ENCODE results near the gene CDH2.
A peak's percentile ranks its signal among the peaks of the same experiment; 100 is the strongest.

The CDH2 gene

GRCh38 chr18:28115149-28115550, 61.8 kb downstream of the CDH2 start:
- no peak overlapping the region for H3K4me2 ChIP-seq (ENCODE audit: low read length)
- no peak for TF ChIP-seq CTCF (IDR thresholded peaks at IDR 0.05)
- no peak overlapping the region for H3K9ac ChIP-seq
- no peaks in the 10 kb centered on the region for H3K36me3 ChIP-seq (ENCODE audit: control insufficient read depth, insufficient read depth, low read length)
- no peak overlapping the region for H3K4me3 ChIP-seq (ENCODE audit: low read depth, low read length)
- H2AFZ ChIP-seq: no peak overlapping the region
- H3K9me3 ChIP-seq (ENCODE audit: control insufficient read depth, low read length): no peaks in the 10 kb centered on the region
- no peaks in the 10 kb centered on the region for H3K27me3 ChIP-seq (ENCODE audit: control insufficient read depth, insufficient read depth, low read length)
- H3K79me2 ChIP-seq: peaks cover 30% of the 10 kb centered on the region
- H3K27ac ChIP-seq: no peak overlapping the region
- H3K4me1 ChIP-seq: peaks cover 28% of the 10 kb centered on the region

GRCh38 chr18:28114472-28114871, 62.5 kb downstream of the CDH2 start:
- Histone ChIP-seq H3K9ac (no peak overlapping the region), H2AFZ (no peak overlapping the region), H3K4me2 (ENCODE audit: low read length) (no peak overlapping the region), H3K4me1 (peaks cover 32% of the 10 kb centered on the region), H3K4me3 (ENCODE audit: low read depth, low read length) (no peak overlapping the region), H3K36me3 (ENCODE audit: control insufficient read depth, insufficient read depth, low read length) (no peaks in the 10 kb centered on the region), H3K79me2 (peaks cover 27% of the 10 kb centered on the region), H3K9me3 (ENCODE audit: control insufficient read depth, low read length) (no peaks in the 10 kb centered on the region), H3K27me3 (ENCODE audit: control insufficient read depth, insufficient read depth, low read length) (no peaks in the 10 kb centered on the region), H3K27ac (no peak overlapping the region)
- no peak for TF ChIP-seq CTCF (IDR thresholded peaks at IDR 0.05)

- Histone ChIP-seq H3K4me3 (ENCODE audit: low read depth, low read length) (no peak overlapping the region), H3K4me1 (peaks cover 37% of the 10 kb centered on the region)
These were observed 63.5 kb downstream of the CDH2 start for GRCh38 chr18:28113271-28114029.

GRCh38 chr18:28112056-28112470, 64.9 kb downstream of the CDH2 start:
- no peak for TF ChIP-seq CTCF (IDR thresholded peaks at IDR 0.05)
- H3K36me3 ChIP-seq (ENCODE audit: control insufficient read depth, insufficient read depth, low read length): no peaks in the 10 kb centered on the region
- H3K9me3 ChIP-seq (ENCODE audit: control insufficient read depth, low read length): no peaks in the 10 kb centered on the region
- peak overlapping the region; percentile 5 for H2AFZ ChIP-seq
- H3K4me2 ChIP-seq (ENCODE audit: low read length): no peak overlapping the region
- no peak overlapping the region for H3K9ac ChIP-seq
- H3K4me1 ChIP-seq: peaks cover 37% of the 10 kb centered on the region
- H3K4me3 ChIP-seq (ENCODE audit: low read depth, low read length): no peak overlapping the region
- H3K27ac ChIP-seq: peak overlapping the region; percentile 54
- no peaks in the 10 kb centered on the region for H3K27me3 ChIP-seq (ENCODE audit: control insufficient read depth, insufficient read depth, low read length)
- H3K79me2 ChIP-seq: peaks cover 12% of the 10 kb centered on the region

More at GRCh38 chr18:28113271-28114029, 63.5 kb downstream of the CDH2 start:
- Histone ChIP-seq H3K9ac (no peak overlapping the region), H3K27ac (no peak overlapping the region), H3K27me3 (ENCODE audit: control insufficient read depth, insufficient read depth, low read length) (no peaks in the 10 kb centered on the region), H3K79me2 (peaks cover 23% of the 10 kb centered on the region), H2AFZ (no peak overlapping the region), H3K9me3 (ENCODE audit: control insufficient read depth, low read length) (no peaks in the 10 kb centered on the region), H3K36me3 (ENCODE audit: control insufficient read depth, insufficient read depth, low read length) (no peaks in the 10 kb centered on the region), H3K4me2 (ENCODE audit: low read length) (no peak overlapping the region)
- TF ChIP-seq CTCF (IDR thresholded peaks at IDR 0.05): no peak

GRCh38 chr18:28110924-28111323, 66.0 kb downstream of the CDH2 start:
- peak overlapping the region; percentile 60 for H2AFZ ChIP-seq
- no peaks in the 10 kb centered on the region for H3K36me3 ChIP-seq (ENCODE audit: control insufficient read depth, insufficient read depth, low read length)
- H3K4me2 ChIP-seq (ENCODE audit: low read length): no peak overlapping the region
- no peaks in the 10 kb centered on the region for H3K27me3 ChIP-seq (ENCODE audit: control insufficient read depth, insufficient read depth, low read length)
- peaks cover 10% of the 10 kb centered on the region for H3K79me2 ChIP-seq
- no peak overlapping the region for H3K4me3 ChIP-seq (ENCODE audit: low read depth, low read length)
- H3K4me1 ChIP-seq: peaks cover 37% of the 10 kb centered on the region
- peak overlapping the region; percentile 54 for H3K27ac ChIP-seq
- no peak for TF ChIP-seq CTCF (IDR thresholded peaks at IDR 0.05)
- no peaks in the 10 kb centered on the region for H3K9me3 ChIP-seq (ENCODE audit: control insufficient read depth, low read length)
- no peak overlapping the region for H3K9ac ChIP-seq

Data from parathyroid adenoma (tissue), 2 donors.